NCI-H446 treated with DMSO at 0.1 percent for 48 hours (cell line): ENCODE data around the gene DNAAF8.
"Not testable (repeated sequence)": the region's sequence is repeated elsewhere in the genome, so short reads cannot be mapped to it uniquely, and the experiment has no call there.

Source experiments
- DNase-seq: peaks from one replicate; lab custom pipeline; 2025; lab: John Stamatoyannopoulos, UW

DNAAF8 gene

DNA sequence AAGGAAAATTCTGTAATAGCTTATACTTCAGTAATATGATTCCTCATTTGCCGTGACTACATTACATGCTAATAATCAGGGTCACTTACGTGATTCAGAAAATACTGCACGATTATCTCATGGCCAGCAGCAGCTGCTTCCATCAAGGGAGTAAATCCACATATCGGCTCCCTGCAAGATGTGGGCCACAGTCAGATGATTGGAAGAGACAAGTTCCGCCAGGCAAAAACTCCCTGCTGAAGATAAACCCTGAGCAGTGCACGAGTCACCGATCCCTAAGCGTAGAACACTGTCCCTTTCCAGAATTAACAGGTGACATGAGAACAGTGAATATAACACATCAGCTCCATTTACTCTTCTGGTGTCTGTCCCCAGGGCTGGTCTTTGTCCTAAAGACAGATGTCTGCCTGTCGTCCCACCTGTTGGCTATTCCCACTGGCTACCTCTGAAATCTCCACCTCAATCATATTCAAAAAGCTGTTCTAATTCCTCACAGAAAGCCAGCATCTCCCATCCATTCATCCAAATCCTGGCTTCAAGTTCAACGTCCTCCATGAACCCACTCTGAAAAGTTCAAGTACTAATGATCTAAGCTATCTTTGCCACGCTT is 9.6 kb upstream of the DNAAF8 start:
- no peak for DNase-seq

- DNase-seq = no peak
Measured at GRCh38 chr16:4726616-4727015, 7.7 kb upstream of the DNAAF8 start.

DNA sequence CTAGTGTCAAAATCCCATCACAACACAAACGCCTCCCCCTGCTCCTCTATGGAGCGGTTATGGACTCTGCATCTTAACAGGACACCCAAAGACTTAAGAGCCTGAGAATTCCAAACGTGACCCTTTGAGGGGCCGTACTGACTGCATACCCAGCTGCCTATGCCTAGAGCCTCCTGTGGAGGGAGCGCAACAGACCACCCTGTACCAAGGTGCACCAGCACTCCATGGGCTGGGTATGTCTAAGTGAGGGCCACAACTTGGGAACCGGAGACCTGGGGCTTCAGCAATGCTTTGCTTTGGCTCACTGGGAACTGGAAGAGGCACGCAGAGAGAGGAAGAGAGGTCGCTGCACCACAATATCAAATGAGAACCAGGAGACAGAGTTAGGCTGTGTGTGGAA is 5.7 kb upstream of the DNAAF8 start:
- no peak for DNase-seq

- DNase-seq = no peak
Measured at GRCh38 chr16:4729876-4730275, 4.5 kb upstream of the DNAAF8 start.

GRCh38 chr16:4733211-4733742 is 1.1 kb upstream of the DNAAF8 start:
- no peak for DNase-seq

DNA sequence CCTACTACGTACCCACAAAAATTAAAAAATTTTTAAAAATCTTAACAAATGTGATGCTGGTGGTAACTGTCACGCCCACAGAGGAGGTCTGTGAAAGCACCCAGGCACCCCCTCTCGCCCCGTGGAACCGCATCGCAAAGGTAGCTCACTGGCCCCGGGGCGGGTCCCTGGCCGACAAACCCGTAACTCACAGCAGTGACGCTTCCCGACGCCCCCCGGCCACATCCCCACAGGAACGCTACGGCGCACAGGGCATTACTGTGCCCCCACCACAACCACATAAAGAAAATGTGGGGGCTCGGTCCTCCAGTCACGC is 632 bp upstream of the DNAAF8 start:
- no peak for DNase-seq

GRCh38 chr16:4734730-4735535 is 596 bp downstream of the DNAAF8 start:
- DNase-seq = peak; percentile 36

GRCh38 chr16:4736546-4736945 is 2.2 kb downstream of the DNAAF8 start:
- DNase-seq = no peak

DNA sequence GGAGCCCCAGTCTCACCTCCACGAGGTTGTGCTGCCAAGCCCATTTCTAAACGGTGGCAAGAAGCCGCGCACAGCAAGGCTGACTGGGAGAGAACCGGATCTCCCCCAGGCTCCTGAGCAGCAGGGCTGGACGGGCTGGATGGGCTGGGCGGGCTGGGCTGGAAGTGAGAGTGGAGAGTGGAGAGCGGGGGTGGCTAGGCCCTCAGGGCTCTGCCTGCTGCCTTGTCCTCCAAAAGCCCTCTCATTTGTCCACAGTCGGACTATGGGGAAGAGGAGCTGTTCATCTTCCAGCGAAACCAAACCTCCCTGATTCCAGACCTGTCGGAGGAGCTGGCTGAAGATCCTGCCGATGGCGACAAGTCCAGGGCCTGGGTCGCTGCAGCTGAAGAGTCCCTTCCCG is 3.2 kb downstream of the DNAAF8 start:
- DNase-seq = no peak

DNA sequence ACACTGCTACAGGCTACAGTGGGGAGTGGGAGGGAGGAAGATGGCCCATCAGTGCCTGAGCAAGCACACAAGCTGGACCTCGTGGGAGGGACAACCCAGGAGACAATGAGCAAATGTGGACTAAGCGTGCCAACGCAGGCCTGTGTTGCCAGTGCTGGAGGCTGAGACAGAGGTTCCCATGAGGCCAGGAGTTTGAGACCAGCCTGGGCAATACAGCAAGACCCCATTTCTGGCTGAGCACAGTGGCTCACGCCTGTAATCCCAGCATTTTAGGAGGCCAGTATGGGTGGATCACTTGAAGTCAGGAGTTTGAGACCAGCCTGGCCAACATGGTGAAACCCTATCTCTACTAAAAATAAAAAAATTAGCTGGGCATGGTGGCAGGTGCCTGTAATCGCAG is 4.0 kb downstream of the DNAAF8 start:
- not testable (repeated sequence) for DNase-seq

DNA sequence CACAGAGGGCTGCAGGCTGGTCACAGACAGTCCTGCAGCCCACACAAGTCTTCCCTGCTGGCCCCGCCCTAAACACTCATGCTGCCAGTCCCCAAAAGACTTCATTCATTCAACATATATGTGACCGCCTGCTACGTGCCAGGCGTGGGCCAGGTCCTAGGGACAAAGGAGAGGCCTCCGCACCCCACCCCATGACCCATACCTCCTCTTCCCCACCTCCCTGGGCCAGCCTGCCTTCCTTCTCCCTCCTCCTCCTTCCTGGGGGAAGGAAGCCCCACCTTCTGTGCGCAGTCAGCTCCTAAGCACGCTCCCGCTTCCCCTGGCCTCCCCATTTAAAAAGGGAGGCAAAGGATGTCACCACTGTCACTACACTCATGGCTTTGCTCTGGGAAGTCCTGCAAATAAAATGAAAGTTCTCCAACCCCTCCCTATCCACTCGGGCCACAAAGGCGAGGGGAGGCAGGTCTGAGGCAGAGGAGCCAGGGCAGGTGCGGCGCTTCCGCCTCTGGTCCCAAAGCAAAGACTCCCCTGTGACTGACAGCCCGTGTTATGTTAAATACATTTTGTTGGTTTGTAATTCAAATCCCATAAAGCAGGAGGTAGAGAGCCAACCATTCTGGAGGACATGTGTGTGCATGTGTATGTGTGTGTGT is 9.0 kb downstream of the DNAAF8 start:
- no peak for DNase-seq

- no peak for DNase-seq
Measured at GRCh38 chr16:4744555-4745273, 10.4 kb downstream of the DNAAF8 start.

DNA sequence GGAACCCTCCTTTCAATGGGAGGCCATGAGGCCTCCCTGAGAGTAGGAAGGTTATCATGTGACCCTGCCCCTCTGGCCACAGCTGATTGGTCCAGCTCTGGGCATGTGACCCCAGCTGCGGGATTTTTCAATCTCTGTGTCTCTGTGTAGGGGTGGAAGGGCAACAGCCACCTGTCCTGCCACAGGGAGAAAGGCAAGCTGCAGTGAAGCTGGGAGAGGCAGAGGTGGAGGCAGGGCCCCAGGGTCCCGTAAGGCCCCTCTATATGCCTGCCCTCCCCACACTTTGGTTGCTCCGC is 10.9 kb downstream of the DNAAF8 start:
- DNase-seq = no peak

DNA sequence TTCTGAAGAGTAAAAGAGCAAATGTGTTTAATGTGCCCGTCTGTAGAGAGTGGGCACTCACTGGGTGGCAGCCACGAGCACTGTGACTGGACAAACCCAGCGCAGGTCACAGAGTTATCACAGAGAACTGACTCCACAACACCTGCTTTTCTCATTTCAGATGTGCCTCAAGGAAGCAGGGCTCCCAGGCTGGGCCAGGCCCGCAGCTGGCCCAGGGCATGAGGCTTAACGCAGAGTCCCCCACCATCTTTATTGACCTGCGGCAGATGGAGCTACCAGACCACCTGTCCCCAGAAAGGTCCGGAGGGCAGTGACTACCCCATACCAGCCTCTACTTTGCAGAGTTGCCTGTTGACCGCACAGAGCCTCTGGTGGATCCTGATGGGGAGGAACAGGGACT is 11.9 kb downstream of the DNAAF8 start:
- DNase-seq = no peak

GRCh38 chr16:4746991-4747574 is 12.7 kb downstream of the DNAAF8 start:
- no peak for DNase-seq

DNA sequence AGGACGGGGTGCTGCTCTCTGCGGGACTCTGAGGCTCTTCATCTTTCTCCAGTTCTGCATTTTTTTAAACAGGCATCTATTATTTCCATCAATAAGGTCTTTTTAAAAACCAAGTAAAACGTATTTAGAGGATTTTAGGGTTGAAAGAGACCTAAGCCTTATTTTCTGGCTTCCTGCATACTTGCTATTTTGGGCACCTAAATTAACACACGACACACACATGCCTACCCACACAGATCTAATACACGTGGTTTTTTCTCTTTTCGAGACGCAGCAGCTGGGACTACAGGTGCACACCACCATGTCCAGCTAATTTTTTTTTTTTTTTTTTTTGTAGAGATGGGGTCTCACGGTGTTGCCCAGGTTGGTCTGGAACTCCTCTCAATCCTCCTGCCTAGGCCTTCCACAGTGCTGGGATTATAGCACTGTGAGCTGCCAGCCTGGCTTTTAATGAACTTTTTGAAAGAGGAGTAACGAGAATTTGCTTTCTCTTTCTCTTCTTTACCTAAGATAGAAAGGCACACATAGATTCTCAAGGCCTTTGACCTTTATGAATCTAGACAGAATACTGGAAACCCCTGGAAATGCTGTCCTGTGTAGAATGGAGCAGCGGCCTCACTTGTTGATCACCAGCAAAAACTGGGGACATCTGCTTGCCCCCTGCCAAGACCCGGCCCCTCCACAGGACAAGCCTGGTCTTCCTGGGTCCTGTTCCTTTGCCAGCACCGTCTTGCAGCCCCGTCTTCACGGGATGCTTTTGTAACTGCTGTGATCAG is 13.8 kb downstream of the DNAAF8 start:
- no peak for DNase-seq

DNA sequence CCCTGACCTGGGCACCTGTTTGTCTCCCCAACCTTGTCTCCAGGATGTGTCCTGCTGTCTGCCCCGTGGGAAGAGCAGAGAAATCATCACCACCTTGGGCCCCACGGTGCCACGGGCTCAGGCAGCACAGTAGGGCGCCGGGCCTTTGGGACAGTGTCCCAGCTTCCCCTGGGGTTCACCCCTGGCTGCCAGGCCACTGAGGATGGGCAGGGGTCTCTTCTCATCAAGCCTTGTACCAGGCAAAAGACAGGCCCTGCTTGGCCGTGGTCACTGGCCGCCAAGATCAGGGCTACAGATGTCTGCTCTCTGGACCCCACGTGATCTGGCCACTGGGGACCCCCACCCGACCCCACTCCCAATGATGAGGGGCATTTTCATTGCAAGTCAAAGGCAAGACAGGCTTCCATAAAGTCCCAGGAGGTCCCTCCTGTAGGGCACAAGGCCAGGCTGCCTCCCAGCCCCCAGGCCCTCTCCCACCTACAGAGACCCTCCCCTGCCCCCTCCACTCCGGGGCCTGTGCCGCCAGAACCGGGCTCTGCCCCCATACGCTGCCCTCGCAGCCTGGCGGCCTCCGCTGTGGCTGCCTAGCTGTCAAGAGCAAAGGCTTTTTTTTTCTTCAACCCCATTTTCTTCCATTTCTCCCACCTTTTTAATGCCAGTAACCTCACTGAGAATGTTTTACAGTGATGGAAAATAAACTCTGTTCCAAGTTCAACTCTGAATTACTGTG is 14.5 kb downstream of the DNAAF8 start:
- DNase-seq = no peak

GRCh38 chr16:4749700-4750257 is 15.4 kb downstream of the DNAAF8 start:
- DNase-seq = no peak

DNA sequence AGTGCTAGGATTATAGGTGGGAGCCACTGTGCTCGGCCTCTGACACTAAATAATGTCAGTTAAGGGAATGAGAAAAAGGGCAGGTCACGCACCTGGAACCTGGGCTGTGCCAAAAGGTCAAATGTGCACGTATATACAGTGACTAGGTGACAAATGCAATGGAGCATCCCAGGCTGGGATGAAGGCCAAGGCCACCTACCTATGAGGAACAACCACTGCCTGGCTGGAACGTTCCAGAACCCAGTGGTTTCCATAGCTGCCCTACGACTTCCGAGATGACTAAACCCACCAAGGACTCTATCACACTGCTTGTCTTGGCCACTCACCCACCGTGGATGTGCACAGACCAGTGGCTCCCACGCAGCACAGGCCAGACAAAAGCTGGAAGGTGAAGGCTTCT is 16.6 kb downstream of the DNAAF8 start:
- no peak for DNase-seq

DNA sequence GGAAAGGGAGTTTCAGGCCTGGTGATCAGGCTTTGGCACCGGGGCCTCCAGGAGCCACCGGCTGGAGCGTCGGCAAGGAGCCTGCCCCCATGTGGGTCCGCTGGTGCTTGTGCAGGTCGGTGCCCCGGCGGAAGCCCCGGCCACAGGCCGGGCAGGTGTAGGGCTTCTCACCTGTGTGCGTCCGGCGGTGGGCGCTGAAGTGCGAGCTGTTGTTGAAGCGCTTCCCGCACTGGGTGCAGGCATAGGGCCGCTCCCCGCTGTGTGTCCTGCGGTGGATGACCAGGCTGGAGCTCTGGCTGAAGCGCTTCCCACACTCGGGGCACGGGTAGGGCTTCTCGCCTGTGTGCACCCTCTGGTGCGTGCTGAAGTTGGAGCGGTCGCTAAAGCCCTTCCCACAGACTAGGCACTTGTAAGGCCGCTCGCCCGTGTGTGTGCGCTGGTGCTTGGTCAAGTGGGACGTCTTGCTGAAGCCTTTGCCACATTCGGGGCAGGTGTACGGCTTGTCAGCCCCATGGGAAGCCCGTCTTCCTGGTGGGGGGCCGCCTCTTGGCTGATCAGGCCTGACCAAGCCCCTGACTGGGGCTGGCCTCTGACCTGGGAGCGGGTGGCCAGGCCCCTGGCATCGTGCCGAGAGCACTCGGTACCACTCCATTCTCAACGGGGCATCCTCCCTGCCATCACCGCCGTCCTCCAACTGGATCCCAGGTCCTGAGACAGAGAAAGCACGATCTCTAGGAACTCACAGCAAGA is 18.2 kb downstream of the DNAAF8 start:
- DNase-seq = no peak
